Measurements from ENCODE around the gene PTPRO.

GRCh38 chr12:15534874-15535273, 212.6 kb downstream of the PTPRO start:
- TF ChIP-seq, protein P1, sequence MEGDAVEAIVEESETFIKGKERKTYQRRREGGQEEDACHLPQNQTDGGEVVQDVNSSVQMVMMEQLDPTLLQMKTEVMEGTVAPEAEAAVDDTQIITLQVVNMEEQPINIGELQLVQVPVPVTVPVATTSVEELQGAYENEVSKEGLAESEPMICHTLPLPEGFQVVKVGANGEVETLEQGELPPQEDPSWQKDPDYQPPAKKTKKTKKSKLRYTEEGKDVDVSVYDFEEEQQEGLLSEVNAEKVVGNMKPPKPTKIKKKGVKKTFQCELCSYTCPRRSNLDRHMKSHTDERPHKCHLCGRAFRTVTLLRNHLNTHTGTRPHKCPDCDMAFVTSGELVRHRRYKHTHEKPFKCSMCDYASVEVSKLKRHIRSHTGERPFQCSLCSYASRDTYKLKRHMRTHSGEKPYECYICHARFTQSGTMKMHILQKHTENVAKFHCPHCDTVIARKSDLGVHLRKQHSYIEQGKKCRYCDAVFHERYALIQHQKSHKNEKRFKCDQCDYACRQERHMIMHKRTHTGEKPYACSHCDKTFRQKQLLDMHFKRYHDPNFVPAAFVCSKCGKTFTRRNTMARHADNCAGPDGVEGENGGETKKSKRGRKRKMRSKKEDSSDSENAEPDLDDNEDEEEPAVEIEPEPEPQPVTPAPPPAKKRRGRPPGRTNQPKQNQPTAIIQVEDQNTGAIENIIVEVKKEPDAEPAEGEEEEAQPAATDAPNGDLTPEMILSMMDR (conservative IDR thresholded peaks at IDR 0.05), result no peak
- no peak for TF ChIP-seq ZFX (IDR thresholded peaks at IDR 0.05)
